SH-SY5Y (cell line): Measurements from ENCODE around the gene ANLN.

Experiments used
- GATA2 ChIP-seq: IDR thresholded peaks from 2 replicates; pipeline ENCODE4 v1.6.1; 2011; ENCODE audit warnings: mild to moderate bottlenecking, low read depth, low read length
- GATA3 ChIP-seq: IDR thresholded peaks from 2 replicates; pipeline ENCODE4 v1.6.1; 2011; ENCODE audit warnings: low read depth, mild to moderate bottlenecking, low read length, moderate library complexity

- TF ChIP-seq GATA2 (no peak), GATA3 (no peak)
These were observed 85.7 kb downstream of the ANLN start for GRCh38 chr7:36475381-36475780.
